Measurements from ENCODE around the gene CSNK1D.
"Not testable (repeated sequence)": the region's sequence is repeated elsewhere in the genome, so short reads cannot be mapped to it uniquely, and the experiment has no call there.

The CSNK1D gene

GRCh38 chr17:82212331-82213250, 60.9 kb downstream of the CSNK1D start, which contains the start of gene CCDC57:
Gene CCDC57 (minus strand): TSS chr17:82212842. CDS start chr17:82201944, 10,898 bp downstream.
- peak; percentile 79 for DNase-seq (ENCODE audit: low read depth)

GRCh38 chr17:82210655-82211054, 62.8 kb downstream of the CSNK1D start:
- DNase-seq (ENCODE audit: low read depth); H3K4me3 ChIP-seq (ENCODE audit: low read depth, low read length): not testable (repeated sequence)

More at GRCh38 chr17:82212331-82213250, 60.9 kb downstream of the CSNK1D start, which contains the start of gene CCDC57:
- TF ChIP-seq CTCF (conservative IDR thresholded peaks at IDR 0.05; ENCODE audit: low read depth, low read length): no peak
- H3K4me3 ChIP-seq (ENCODE audit: low read depth, low read length): peak within 1 kb of the TSS; percentile 79

GRCh38 chr17:82205720-82206508, 67.6 kb downstream of the CSNK1D start:
- TF ChIP-seq CTCF (conservative IDR thresholded peaks at IDR 0.05; ENCODE audit: low read depth, low read length): peak; percentile 86
- H3K4me3 ChIP-seq (ENCODE audit: low read depth, low read length): no peak overlapping the region
- peak; percentile 92 for DNase-seq (ENCODE audit: low read depth)

GRCh38 chr17:82204831-82205719, 68.4 kb downstream of the CSNK1D start:
- peak; percentile 71 for DNase-seq (ENCODE audit: low read depth)

GRCh38 chr17:82203920-82204319, 69.6 kb downstream of the CSNK1D start:
- H3K4me3 ChIP-seq (ENCODE audit: low read depth, low read length): no peak overlapping the region
- TF ChIP-seq CTCF (conservative IDR thresholded peaks at IDR 0.05; ENCODE audit: low read depth, low read length): no peak
- no peak for DNase-seq (ENCODE audit: low read depth)

More at GRCh38 chr17:82204831-82205719, 68.4 kb downstream of the CSNK1D start:
- H3K4me3 ChIP-seq (ENCODE audit: low read depth, low read length): no peak overlapping the region
- TF ChIP-seq CTCF (conservative IDR thresholded peaks at IDR 0.05; ENCODE audit: low read depth, low read length): no peak

- DNase-seq (ENCODE audit: low read depth): no peak
- H3K4me3 ChIP-seq (ENCODE audit: low read depth, low read length): no peak overlapping the region
- no peak for TF ChIP-seq CTCF (conservative IDR thresholded peaks at IDR 0.05; ENCODE audit: low read depth, low read length)
Observed at GRCh38 chr17:82202981-82203380, 70.5 kb downstream of the CSNK1D start.

Measured in choroid plexus epithelial cell (primary cell).